Endothelial cell of umbilical vein (primary cell): ENCODE data around the gene SOX2. TPM values are rescaled to one million over a fixed set of nuclear protein-coding genes. Genes with fewer than 3 reads are reported as not detected.

ENCODE experiments used
- BruUV-seq: library from RNA; stranded (reverse); fragments of 400-500 nt; replicated peaks from 2 replicates; lab custom pipeline; 2021; lab: Mats Ljungman, UMichigan
- CTCF ChIA-PET: fragments of 300-600, 350-600 bp; sonication (Branson Sonifier 250); formaldehyde crosslinking; loops from one replicate; lab custom pipeline; 2021; ENCODE audit warnings: antibody characterized with exemption, inconsistent platforms; lab: Charles Lee
- POLR2A ChIA-PET: fragments of 300-600, 350-600 bp; sonication (Branson Sonifier 250); formaldehyde crosslinking; loops from one replicate; lab custom pipeline; 2021; ENCODE audit warnings: antibody characterized with exemption, inconsistent platforms; lab: Charles Lee
- DNase-seq: peaks from one replicate; pipeline ENCODE4 v3.0.0-alpha.2; 2011; ENCODE audit warnings: low read depth, low spot score
- FAIRE-seq: peaks from 2 replicates; lab custom pipeline; 2011; peaks lifted over from hg19 to GRCh38; lab: Jason Lieb, UNC
- H2AFZ ChIP-seq: 2 replicates; pipeline ENCODE4 v1.6.0; 2012; ENCODE audit warnings: low read depth, low read length, control low read depth, inconsistent platforms
- H3K27ac ChIP-seq: 2 replicates; pipeline ENCODE4 v1.5.1; 2011; ENCODE audit warnings: low read depth, mild to moderate bottlenecking, control low read depth, low read length, moderate library complexity; ENCODE audit not compliant: insufficient read depth
- H3K27me3 ChIP-seq, 2 experiments: 2 replicates each; pipeline versions ENCODE4 v1.6.0 to v1.6.1; 2011; ENCODE audit warnings: low read length in 2 of 2, mixed read lengths in 1 of 2; ENCODE audit not compliant: control insufficient read depth in 2 of 2, insufficient read depth in 2 of 2
- H3K36me3 ChIP-seq, 2 experiments: 2 replicates in 1 of 2; 3 replicates in 1 of 2; pipeline ENCODE4 v1.5.1; 2011; ENCODE audit warnings: low read length in 2 of 2, mild to moderate bottlenecking in 1 of 2, moderate library complexity in 1 of 2; ENCODE audit not compliant: control insufficient read depth in 2 of 2, insufficient read depth in 2 of 2; ENCODE audit errors: extremely low read depth in 1 of 2
- H3K4me1 ChIP-seq: 3 replicates; pipeline ENCODE4 v1.5.1; 2011; ENCODE audit warnings: mild to moderate bottlenecking, low read length; ENCODE audit not compliant: control insufficient read depth, insufficient read depth; ENCODE audit errors: extremely low read depth
- H3K4me2 ChIP-seq: 2 replicates; pipeline ENCODE4 v1.6.1; 2011; ENCODE audit warnings: low read length, control low read depth, mixed read lengths; ENCODE audit not compliant: insufficient read depth
- H3K4me3 ChIP-seq, 3 experiments: fragments of 200-600 bp in 1 of 3; sonication (generic), shearing (Covaris generic) in 1 of 3; replicated peaks in 1 of 3; 2 replicates each; pipeline ENCODE4 v1.5.1; 2011 to 2016; ENCODE audit warnings: control low read depth in 3 of 3, low read length in 3 of 3, mild to moderate bottlenecking in 2 of 3, inconsistent platforms in 1 of 3, low read depth in 1 of 3, moderate library complexity in 1 of 3; ENCODE audit not compliant: insufficient read depth in 1 of 3
- H3K79me2 ChIP-seq: 2 replicates; pipeline ENCODE4 v1.6.0; 2012; ENCODE audit warnings: low read length, inconsistent platforms; ENCODE audit not compliant: control insufficient read depth, insufficient read depth
- H3K9ac ChIP-seq: replicated peaks from 2 replicates; pipeline ENCODE3; 2011; ENCODE audit warnings: low read length, control low read depth; ENCODE audit not compliant: insufficient read depth; ENCODE audit errors: extremely low read depth
- H3K9me1 ChIP-seq: replicated peaks from 3 replicates; pipeline ENCODE4 v1.6.0; 2011; ENCODE audit warnings: mild to moderate bottlenecking, low read length; ENCODE audit not compliant: control insufficient read depth, insufficient read depth; ENCODE audit errors: extremely low read depth
- H3K9me3 ChIP-seq: replicated peaks from 2 replicates; pipeline ENCODE4 v1.5.1; 2012; ENCODE audit warnings: low read length, inconsistent platforms; ENCODE audit not compliant: control insufficient read depth, insufficient read depth
- H4K20me1 ChIP-seq: replicated peaks from 2 replicates; pipeline ENCODE3; 2011; ENCODE audit warnings: mild to moderate bottlenecking, low read length; ENCODE audit not compliant: control insufficient read depth, insufficient read depth; ENCODE audit errors: extremely low read depth
- CTCF ChIP-seq, 2 donors: IDR thresholded peaks; 1 replicate in 1 of 2; 2 replicates in 1 of 2; pipeline ENCODE4 v1.5.1; 2011; ENCODE audit warnings: low read length in 2 of 2, mild to moderate bottlenecking in 2 of 2, moderate library complexity in 2 of 2, control low read depth in 1 of 2, inconsistent platforms in 1 of 2, low read depth in 1 of 2; ENCODE audit not compliant: insufficient read depth in 1 of 2; ENCODE audit errors: extremely low read depth in 1 of 2
- EZH2 ChIP-seq: IDR thresholded peaks from 2 replicates; pipeline ENCODE4 v1.6.1; 2012; ENCODE audit warnings: borderline replicate concordance, low read depth, mild to moderate bottlenecking, moderate library complexity, low read length, inconsistent platforms; ENCODE audit not compliant: severe bottlenecking
- FOS ChIP-seq: IDR thresholded peaks from 2 replicates; pipeline ENCODE4 v1.6.1; 2011; ENCODE audit warnings: mild to moderate bottlenecking, low read length, moderate library complexity, borderline replicate concordance; ENCODE audit not compliant: insufficient read depth
- GATA2 ChIP-seq: IDR thresholded peaks from 2 replicates; pipeline ENCODE4 v1.7.0; 2011; ENCODE audit warnings: low read depth, mild to moderate bottlenecking, moderate library complexity, mixed read lengths, low read length; ENCODE audit not compliant: insufficient read length, insufficient read depth
- MAX ChIP-seq: IDR thresholded peaks from 2 replicates; pipeline ENCODE4 v1.6.1; 2011; ENCODE audit not compliant: insufficient read depth, insufficient read length
- MYC ChIP-seq: IDR thresholded peaks from one replicate; pipeline ENCODE4 v1.6.1; 2011; ENCODE audit warnings: mild to moderate bottlenecking, low read depth, low read length
- POLR2A ChIP-seq: IDR thresholded peaks from 2 replicates; pipeline ENCODE4 v1.6.1; 2012; ENCODE audit warnings: low read depth, mild to moderate bottlenecking, control low read depth, low read length
- POLR2AphosphoS5 ChIP-seq: IDR thresholded peaks from 2 replicates; pipeline ENCODE4 v1.6.1; 2012; ENCODE audit warnings: low read depth, mild to moderate bottlenecking, control low read depth, low read length, moderate library complexity; ENCODE audit not compliant: insufficient read depth
- dilution Hi-C: fragments of 300-500 bp; cut with MboI; formaldehyde crosslinking; loops from one replicate; pipeline ENCODE4 v1.15.0; 2019; ENCODE audit warnings: low sequenced_read_pairs; ENCODE audit not compliant: extremely low pct_ligation_motif_present
- intact Hi-C: fragments of 100-400 bp; cut with micrococcal nuclease; formaldehyde crosslinking; loops from one replicate; pipeline ENCODE4 v1.10.0; 2022
- polyA plus RNA-seq, 4 experiments: library from polyadenylated mRNA; depleted of rRNA in 3 of 4; stranded (reverse) in 3 of 4; unstranded in 1 of 4; fragments of >200 nt; gene quantifications; 2 replicates each; pipeline versions ENCODE4 v1.2.1 to v1.2.3, GENCODE V29; 2011 to 2012; ENCODE audit warnings: missing spikeins in 1 of 4
- total RNA-seq: library from RNA; stranded (reverse); gene quantifications from 2 replicates; pipeline ENCODE4 v1.2.3, GENCODE V29; 2021

The SOX2 gene
- total and polyA plus RNA-seq, 2 donors (not counting 3 experiments of a cell fraction or from before 2014, with no cell fraction given), result 0.13 to 0.23 TPM

- no peak overlapping the region for H3K4me3 ChIP-seq
- no peak for TF ChIP-seq MAX
- TF ChIP-seq GATA2, result no peak
- no peak for TF ChIP-seq POLR2A
- TF ChIP-seq MYC, result no peak
- TF ChIP-seq EZH2, result no peak
- TF ChIP-seq FOS, result no peak
- TF ChIP-seq POLR2AphosphoS5, result no peak
- TF ChIP-seq CTCF (IDR thresholded peaks at IDR 0.05; ENCODE audit: extremely low read depth in 1 of 2, insufficient read depth in 1 of 2, low read depth in 1 of 2, low read length in 2 of 2), result no peak
- H3K27ac ChIP-seq, result no peak overlapping the region
- H3K27me3 ChIP-seq, result peaks cover 9 to 14% of the 10 kb centered on the region in 2 experiments
- no peak for FAIRE-seq
- H3K9ac ChIP-seq, result no peak overlapping the region
- dilution Hi-C loops (no loop called here), intact Hi-C loops (no loop called here)
- H3K9me1 ChIP-seq, result no peaks in the 10 kb centered on the region
- ChIA-PET POLR2A (no interaction called here), CTCF (no interaction called here)
- no peak overlapping the region for H2AFZ ChIP-seq
- no peaks in the 10 kb centered on the region for H3K4me1 ChIP-seq
- H3K79me2 ChIP-seq, result no peaks in the 10 kb centered on the region
- H4K20me1 ChIP-seq, result no peaks in the 10 kb centered on the region
- BruUV-seq, result no TSS peak
- no peak overlapping the region for H3K4me2 ChIP-seq
- H3K36me3 ChIP-seq, result no peaks in the 10 kb centered on the region
- DNase-seq, result no peak
- H3K9me3 ChIP-seq, result no peaks in the 10 kb centered on the region
Measured at GRCh38 chr3:181730934-181731333, 19.2 kb downstream of the SOX2 start.
